Sigmoid colon (tissue), 4 donors: ENCODE data around the gene PDLIM5.

Experiments used
- EP300 ChIP-seq, 4 donors: sonication (generic); formaldehyde crosslinking; IDR thresholded peaks; one replicate each; pipeline ENCODE4 v1.6.1; 2017; ENCODE audit warnings: antibody characterized with exemption in 4 of 4
- POLR2A ChIP-seq, 2 donors: fragments of 450-650 bp; IDR thresholded peaks; one replicate each; pipeline ENCODE4 v1.6.1; 2016; ENCODE audit warnings: antibody characterized with exemption in 2 of 2, mild to moderate bottlenecking in 2 of 2, moderate library complexity in 2 of 2
- POLR2AphosphoS5 ChIP-seq, 4 donors: sonication (generic); formaldehyde crosslinking; IDR thresholded peaks; one replicate each; pipeline ENCODE4 v1.6.1; 2017; ENCODE audit warnings: antibody characterized with exemption in 4 of 4
- TF ChIP-seq, protein P1 (sequence below), 4 experiments: fragments of 450-650 bp in 3 of 4; fragments of 200-600 bp in 1 of 4; IDR thresholded peaks; one replicate each; pipeline ENCODE4 v1.5.1; 2016 to 2019; ENCODE audit warnings: antibody characterized with exemption in 4 of 4, mild to moderate bottlenecking in 3 of 4, moderate library complexity in 2 of 4

DNA sequence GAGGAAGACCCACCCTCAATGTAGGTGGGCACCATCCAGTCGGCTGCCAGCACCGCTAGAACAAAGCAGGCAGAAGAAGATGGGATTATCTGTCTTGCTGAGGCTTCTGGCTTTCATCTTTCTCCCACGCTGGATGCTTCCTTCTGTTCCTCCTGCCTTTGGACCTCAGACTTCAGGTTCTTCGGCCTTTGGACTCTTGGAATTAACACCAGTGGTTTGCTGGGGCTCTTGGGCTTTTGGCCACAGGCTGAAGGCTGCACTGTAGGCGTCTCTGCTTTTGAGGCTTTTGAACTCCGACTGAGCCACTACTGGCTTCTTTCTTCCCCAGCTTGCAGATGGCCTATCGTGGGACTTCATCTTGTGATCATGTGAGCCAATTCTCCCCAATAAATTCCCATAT is 55.1 kb downstream of the PDLIM5 start:
- TF ChIP-seq, protein P1, sequence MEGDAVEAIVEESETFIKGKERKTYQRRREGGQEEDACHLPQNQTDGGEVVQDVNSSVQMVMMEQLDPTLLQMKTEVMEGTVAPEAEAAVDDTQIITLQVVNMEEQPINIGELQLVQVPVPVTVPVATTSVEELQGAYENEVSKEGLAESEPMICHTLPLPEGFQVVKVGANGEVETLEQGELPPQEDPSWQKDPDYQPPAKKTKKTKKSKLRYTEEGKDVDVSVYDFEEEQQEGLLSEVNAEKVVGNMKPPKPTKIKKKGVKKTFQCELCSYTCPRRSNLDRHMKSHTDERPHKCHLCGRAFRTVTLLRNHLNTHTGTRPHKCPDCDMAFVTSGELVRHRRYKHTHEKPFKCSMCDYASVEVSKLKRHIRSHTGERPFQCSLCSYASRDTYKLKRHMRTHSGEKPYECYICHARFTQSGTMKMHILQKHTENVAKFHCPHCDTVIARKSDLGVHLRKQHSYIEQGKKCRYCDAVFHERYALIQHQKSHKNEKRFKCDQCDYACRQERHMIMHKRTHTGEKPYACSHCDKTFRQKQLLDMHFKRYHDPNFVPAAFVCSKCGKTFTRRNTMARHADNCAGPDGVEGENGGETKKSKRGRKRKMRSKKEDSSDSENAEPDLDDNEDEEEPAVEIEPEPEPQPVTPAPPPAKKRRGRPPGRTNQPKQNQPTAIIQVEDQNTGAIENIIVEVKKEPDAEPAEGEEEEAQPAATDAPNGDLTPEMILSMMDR (IDR thresholded peaks at IDR 0.05), result no peak
- no peak for TF ChIP-seq POLR2A (IDR thresholded peaks at IDR 0.05)
- TF ChIP-seq POLR2AphosphoS5 (IDR thresholded peaks at IDR 0.05), result no peak
- TF ChIP-seq EP300 (IDR thresholded peaks at IDR 0.05), result no peak
